Psoas muscle (tissue), 8 donors: ENCODE data around the gene PDLIM1. TPM values are rescaled to one million over a fixed set of nuclear protein-coding genes. Genes with fewer than 3 reads are reported as not detected.

Experiments
- ATAC-seq, 4 donors: fragments of 200-7000 bp; cut with Tn5 transposase; one replicate each; pipeline ENCODE4 v1.9.1; 2020; ENCODE audit warnings: moderate library complexity in 3 of 4, mild to moderate bottlenecking in 2 of 4
- DNase-seq, 2 donors: peaks; one replicate each; pipeline ENCODE4 v3.0.0-alpha.2; 2020
- H3K27ac ChIP-seq: fragments of 200-600 bp; one replicate; pipeline ENCODE4 v1.8.0; 2022
- H3K27me3 ChIP-seq, 3 donors: fragments of 200-600 bp in 1 of 3; one replicate each; pipeline versions ENCODE4 v1.6.1 to v1.8.0; 2013 to 2022; ENCODE audit warnings: low read length in 2 of 3, mild to moderate bottlenecking in 2 of 3, moderate library complexity in 1 of 3; ENCODE audit not compliant: insufficient read depth in 3 of 3
- H3K36me3 ChIP-seq, 2 donors: fragments of 200-600 bp in 1 of 2; one replicate each; pipeline versions ENCODE4 v1.6.1 to v1.8.0; 2013 to 2022; ENCODE audit warnings: low read depth in 1 of 2, mild to moderate bottlenecking in 1 of 2, moderate library complexity in 1 of 2; ENCODE audit not compliant: insufficient read depth in 1 of 2
- H3K4me1 ChIP-seq: fragments of 200-600 bp; one replicate; pipeline ENCODE4 v1.8.0; 2022
- H3K4me3 ChIP-seq: fragments of 200-600 bp; one replicate; pipeline ENCODE4 v1.8.0; 2022; ENCODE audit warnings: mild to moderate bottlenecking
- H3K9me3 ChIP-seq: fragments of 200-600 bp; one replicate; pipeline ENCODE4 v1.8.0; 2022
- CTCF ChIP-seq: fragments of 200-600 bp; IDR thresholded peaks from one replicate; pipeline ENCODE4 v1.8.0; 2022; ENCODE audit warnings: antibody characterized with exemption
- WGBS, 3 donors: extraction: QIAGEN DNeasy Blood & Tissue Kit; methylation state at CpG; one replicate each; pipeline versions ENCODE4 v1.1.6 to v1.1.7; 2013; 5-methylcytosine and 5-hydroxymethylcytosine counted together
- intact Hi-C, 2 donors: fragments of 100-400 bp; cut with DNase I; formaldehyde crosslinking; loops; one replicate each; pipeline versions ENCODE4 v1.11.0 to v1.14.2; 2022
- polyA plus RNA-seq, 3 donors: library from polyadenylated mRNA; stranded (reverse); fragments of 200-250 nt; gene quantifications; one replicate each; pipeline ENCODE4 v1.2.3, GENCODE V29; 2013
- total RNA-seq, 4 donors: library from RNA; stranded (reverse); fragmentation: NEBNext Ultra II Directional in 2 of 4; extraction: Animal tissue kit (Norgen Biotek cat#: 25700) in 2 of 4; gene quantifications; one replicate each; pipeline versions ENCODE4 v1.2.1 to v1.2.4, GENCODE V29; 2021 to 2023
- donor health status: healthy with polysubstance abuse.
- donor health status: DM: no; HTN: no; CAD: no; lungs with moderate emphysema.
- donor health status: Bipolar disorder and iron deficiency.
- donor health status: healthy.
- donor health status: DM: yes; HTN: yes; CAD: no.
- donor health status: DM: no; HTN: no; CAD: no.
- donor health status: DM: no; HTN: no; CAD: no.
- donor health status: DM: yes; HTN: yes; CAD: no.

PDLIM1 gene
- total and polyA plus RNA-seq, 7 donors, result 97.3 to 504 (median 325) TPM

GRCh38 chr10:95288303-95288702 is 2.5 kb downstream of the PDLIM1 start:
- Histone ChIP-seq H3K9me3 (no peaks in the 10 kb centered on the region), H3K4me3 (peak overlapping the region; percentile 95), H3K36me3 (no peaks in the 10 kb centered on the region), H3K4me1 (peaks cover 31% of the 10 kb centered on the region), H3K27ac (peak overlapping the region; percentile 85), H3K27me3 (peaks cover 0 to 9% (median 0%) of the 10 kb centered on the region in 3 donors)
- DNase-seq (no peak), ATAC-seq (peak in 1 of 4 donors; percentile 13)
- intact Hi-C loops, result loop anchor here (5.0 kb wide), 2 partner anchors 41 to 64 kb away; no protein-coding TSS in a partner anchor
- TF ChIP-seq CTCF, result no peak
- WGBS, 3 donors, result 32 to 46% (median 37%) methylated on average over 1 of the region's 1 CpG

GRCh38 chr10:95287281-95287680 is 3.5 kb downstream of the PDLIM1 start:
- peak overlapping the region; percentile 95 for H3K4me3 ChIP-seq
- WGBS, 3 donors, result 35 to 48% (median 44%) methylated on average over 3 of the region's 3 CpGs
- H3K4me1 ChIP-seq, result peaks cover 38% of the 10 kb centered on the region
- H3K27ac ChIP-seq, result peak overlapping the region; percentile 85
- no peak for DNase-seq
- peaks cover 0 to 9% (median 0%) of the 10 kb centered on the region in 3 donors for H3K27me3 ChIP-seq
- H3K9me3 ChIP-seq, result no peaks in the 10 kb centered on the region
- no peaks in the 10 kb centered on the region for H3K36me3 ChIP-seq
- no peak for ATAC-seq
- no peak for TF ChIP-seq CTCF
- intact Hi-C loops, result loop anchor here (5.0 kb wide), 2 partner anchors 40 to 65 kb away; no protein-coding TSS in a partner anchor

- 29 to 46% (median 33%) methylated on average over 1 of the region's 1 CpG for WGBS, 3 donors
- DNase-seq (no peak), ATAC-seq (peak in 3 of 4 donors; percentile 47 to 60 (median 56))
- peak overlapping the region; percentile 95 for H3K4me3 ChIP-seq
- H3K27ac ChIP-seq, result peak overlapping the region; percentile 85
- intact Hi-C loops, result loop anchor here (5.0 kb wide), 2 partner anchors 39 to 66 kb away; no protein-coding TSS in a partner anchor
- TF ChIP-seq CTCF, result no peak
- peaks cover 42% of the 10 kb centered on the region for H3K4me1 ChIP-seq
- peaks cover 0 to 9% (median 0%) of the 10 kb centered on the region in 3 donors for H3K27me3 ChIP-seq
- H3K36me3 ChIP-seq, result no peaks in the 10 kb centered on the region
- no peaks in the 10 kb centered on the region for H3K9me3 ChIP-seq
Observed at GRCh38 chr10:95286707-95287106, 4.1 kb downstream of the PDLIM1 start.

- H3K4me3 ChIP-seq, result no peak overlapping the region
- peak overlapping the region; percentile 51 for H3K27ac ChIP-seq
- WGBS, 3 donors, result 63 to 80% (median 78%) methylated on average over 2 of the region's 2 CpGs
- intact Hi-C loops, result loop anchor here (5.0 kb wide), 2 partner anchors 38 to 67 kb away; no protein-coding TSS in a partner anchor
- no peak for DNase-seq
- peaks cover 53% of the 10 kb centered on the region for H3K4me1 ChIP-seq
- no peak for ATAC-seq
- TF ChIP-seq CTCF, result no peak
- peaks cover 0 to 9% (median 0%) of the 10 kb centered on the region in 3 donors for H3K27me3 ChIP-seq
- no peaks in the 10 kb centered on the region for H3K36me3 ChIP-seq
- H3K9me3 ChIP-seq, result no peaks in the 10 kb centered on the region
Observed at GRCh38 chr10:95285556-95285955, 5.2 kb downstream of the PDLIM1 start.

GRCh38 chr10:95284807-95285206 is 6.0 kb downstream of the PDLIM1 start:
- WGBS, 3 donors, result 60 to 81% (median 61%) methylated on average over 3 of the region's 3 CpGs

More at GRCh38 chr10:95284807-95285206, 6.0 kb downstream of the PDLIM1 start:
- DNase-seq (no peak), ATAC-seq (no peak)
- peaks cover 0 to 5% (median 0%) of the 10 kb centered on the region in 3 donors for H3K27me3 ChIP-seq
- peaks cover 61% of the 10 kb centered on the region for H3K4me1 ChIP-seq
- intact Hi-C loops, result loop anchor here (5.0 kb wide), 2 partner anchors 38 to 67 kb away; no protein-coding TSS in a partner anchor
- H3K36me3 ChIP-seq, result no peaks in the 10 kb centered on the region
- no peaks in the 10 kb centered on the region for H3K9me3 ChIP-seq
- TF ChIP-seq CTCF, result peak; percentile 13
- H3K27ac ChIP-seq, result peak overlapping the region; percentile 51
- H3K4me3 ChIP-seq, result no peak overlapping the region
